ENCODE data around the gene EVI5. TPM values are rescaled to one million over a fixed set of nuclear protein-coding genes. Genes with fewer than 3 reads are reported as not detected.

EVI5 gene
- total RNA-seq, 1 experiment from 2014 or later, result 38.2 TPM

- TF ChIP-seq CTCF (conservative IDR thresholded peaks at IDR 0.05; ENCODE audit: low read depth, low read length) (no peak), EZH2 (IDR thresholded peaks at IDR 0.05; ENCODE audit: low read length, unreplicated experiment) (no peak), EZH2phosphoT487 (IDR thresholded peaks at IDR 0.05; ENCODE audit: borderline replicate concordance, low read length) (no peak)
- Histone ChIP-seq H3K9me3 (ENCODE audit: low read length) (no peaks in the 10 kb centered on the region), H3K4me1 (ENCODE audit: insufficient read depth, low read length) (no peaks in the 10 kb centered on the region), H3K27ac (ENCODE audit: low read length) (no peak overlapping the region), H4K20me1 (ENCODE audit: low read length) (no peaks in the 10 kb centered on the region), H3K9me2 (replicated peaks; ENCODE audit: low read length) (no peaks in the 10 kb centered on the region), H3K4me2 (ENCODE audit: low read length) (no peak overlapping the region), H3F3A (ENCODE audit: low read length, unreplicated experiment) (no peaks in the 10 kb centered on the region), H3K27me3 (ENCODE audit: low read length) (no peaks in the 10 kb centered on the region), H2AFZ (ENCODE audit: low read length) (no peak overlapping the region), H3K79me2 (ENCODE audit: low read length) (no peaks in the 10 kb centered on the region), H3K9ac (ENCODE audit: low read length) (no peak overlapping the region), H3K36me3 (ENCODE audit: low read depth, low read length) (no peaks in the 10 kb centered on the region), H3K4me3 (ENCODE audit: low read length) (no peak overlapping the region)
- DNase-seq (no peak), ATAC-seq (no peak)
- ChIA-PET CTCF (no interaction called here), POLR2A (ENCODE audit: unreplicated experiment) (no interaction called here)
- BruUV-seq (replicated peaks), result no TSS peak
- intact Hi-C loops (cut with micrococcal nuclease), result no loop called here
Measured at GRCh38 chr1:92493139-92493538, 291.8 kb downstream of the EVI5 start.

DNA sequence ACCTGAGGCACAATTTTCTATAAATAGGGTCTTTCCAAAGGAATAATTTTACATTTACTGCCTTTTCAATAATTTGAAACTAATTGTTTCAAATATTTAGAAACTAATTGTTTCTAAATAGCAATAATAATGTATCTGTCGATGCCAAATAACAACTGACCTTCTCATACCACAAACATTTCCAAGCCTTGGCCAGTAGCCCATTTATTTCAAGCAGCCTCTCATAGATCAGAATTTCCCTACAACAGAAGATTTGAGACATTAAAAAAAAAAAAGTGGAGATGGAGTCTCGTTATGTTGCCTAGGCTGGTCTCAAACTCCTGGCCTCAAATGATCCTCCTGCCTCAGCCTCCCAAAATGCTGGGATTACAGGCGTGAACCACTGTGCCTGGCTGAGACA is 296.1 kb downstream of the EVI5 start:
- Histone ChIP-seq H3K27me3 (ENCODE audit: low read length) (peaks cover 13% of the 10 kb centered on the region; the same call in 1 of the 2 replicates), H4K20me1 (ENCODE audit: low read length) (no peaks in the 10 kb centered on the region), H2AFZ (ENCODE audit: low read length) (no peak overlapping the region), H3K9me2 (replicated peaks; ENCODE audit: low read length) (no peaks in the 10 kb centered on the region), H3K4me1 (ENCODE audit: insufficient read depth, low read length) (peaks cover 6% of the 10 kb centered on the region; the same call in 1 of the 2 replicates), H3K36me3 (ENCODE audit: low read depth, low read length) (no peaks in the 10 kb centered on the region), H3K4me2 (ENCODE audit: low read length) (no peak overlapping the region), H3K27ac (ENCODE audit: low read length) (no peak overlapping the region), H3F3A (ENCODE audit: low read length, unreplicated experiment) (no peaks in the 10 kb centered on the region), H3K9me3 (ENCODE audit: low read length) (no peaks in the 10 kb centered on the region), H3K79me2 (ENCODE audit: low read length) (no peaks in the 10 kb centered on the region), H3K9ac (ENCODE audit: low read length) (no peak overlapping the region), H3K4me3 (ENCODE audit: low read length) (no peak overlapping the region)
- ATAC-seq (no peak), DNase-seq (no peak)
- CTCF ChIA-PET, result no interaction called here
- TF ChIP-seq EZH2phosphoT487 (IDR thresholded peaks at IDR 0.05; ENCODE audit: borderline replicate concordance, low read length) (no peak), CTCF (conservative IDR thresholded peaks at IDR 0.05; ENCODE audit: low read depth, low read length) (no peak), EZH2 (IDR thresholded peaks at IDR 0.05; ENCODE audit: low read length, unreplicated experiment) (no peak)
- no TSS peak for BruUV-seq (replicated peaks)
- POLR2A ChIA-PET (ENCODE audit: unreplicated experiment), result no interaction called here
- intact Hi-C loops (cut with micrococcal nuclease), result loop anchor here (10.0 kb wide), 1 partner anchor 96 kb away; no protein-coding TSS in a partner anchor

GRCh38 chr1:92488416-92488815 is 296.5 kb downstream of the EVI5 start:
- Histone ChIP-seq H3K27me3 (ENCODE audit: low read length) (peaks cover 17% of the 10 kb centered on the region), H3K27ac (ENCODE audit: low read length) (no peak overlapping the region), H3F3A (ENCODE audit: low read length, unreplicated experiment) (no peaks in the 10 kb centered on the region), H3K79me2 (ENCODE audit: low read length) (no peaks in the 10 kb centered on the region), H3K9me2 (replicated peaks; ENCODE audit: low read length) (no peaks in the 10 kb centered on the region), H3K36me3 (ENCODE audit: low read depth, low read length) (no peaks in the 10 kb centered on the region), H3K4me1 (ENCODE audit: insufficient read depth, low read length) (peaks cover 10% of the 10 kb centered on the region; the same call in 1 of the 2 replicates), H3K9me3 (ENCODE audit: low read length) (no peaks in the 10 kb centered on the region), H3K9ac (ENCODE audit: low read length) (no peak overlapping the region), H3K4me3 (ENCODE audit: low read length) (no peak overlapping the region), H4K20me1 (ENCODE audit: low read length) (no peaks in the 10 kb centered on the region), H3K4me2 (ENCODE audit: low read length) (no peak overlapping the region), H2AFZ (ENCODE audit: low read length) (no peak overlapping the region)
- intact Hi-C loops (cut with micrococcal nuclease), result loop anchor here (10.0 kb wide), 1 partner anchor 96 kb away; no protein-coding TSS in a partner anchor
- POLR2A ChIA-PET (ENCODE audit: unreplicated experiment), result no interaction called here
- ATAC-seq (no peak), DNase-seq (no peak)
- CTCF ChIA-PET, result no interaction called here
- TF ChIP-seq CTCF (conservative IDR thresholded peaks at IDR 0.05; ENCODE audit: low read depth, low read length) (no peak), EZH2 (IDR thresholded peaks at IDR 0.05; ENCODE audit: low read length, unreplicated experiment) (no peak), EZH2phosphoT487 (IDR thresholded peaks at IDR 0.05; ENCODE audit: borderline replicate concordance, low read length) (no peak)
- BruUV-seq (replicated peaks), result no TSS peak

Measured in PC-3 (cell line).